Measurements from ENCODE around the gene NUMB.

Gene NUMB

GRCh38 chr14:73246387-73247150 lies 211.8 kb downstream of the NUMB start:
- FAIRE-seq (peak; percentile 30), DNase-seq (ENCODE audit: insufficient read length) (no peak)
- TF ChIP-seq POLR2AphosphoS5 (IDR thresholded peaks at IDR 0.05; ENCODE audit: low read depth, low read length) (no peak), TAF1 (IDR thresholded peaks at IDR 0.05; ENCODE audit: borderline replicate concordance, low read depth, low read length) (no peak), POLR2A (IDR thresholded peaks at IDR 0.05; ENCODE audit: low read depth, low read length) (no peak)

GRCh38 chr14:73245480-73246325 lies 212.6 kb downstream of the NUMB start:
- DNase-seq (ENCODE audit: insufficient read length) (peak; percentile 63), FAIRE-seq (peak; percentile 90)
- TF ChIP-seq POLR2A (IDR thresholded peaks at IDR 0.05; ENCODE audit: low read depth, low read length), result peak; percentile 56; the same call in 1 of the 2 replicates
- TF ChIP-seq TAF1 (IDR thresholded peaks at IDR 0.05; ENCODE audit: borderline replicate concordance, low read depth, low read length), result no peak

- no peak for DNase-seq (ENCODE audit: insufficient read length)
- FAIRE-seq, result no peak
- TF ChIP-seq POLR2AphosphoS5 (IDR thresholded peaks at IDR 0.05; ENCODE audit: low read depth, low read length) (no peak), TAF1 (IDR thresholded peaks at IDR 0.05; ENCODE audit: borderline replicate concordance, low read depth, low read length) (no peak), POLR2A (IDR thresholded peaks at IDR 0.05; ENCODE audit: low read depth, low read length) (no peak)
These were observed 213.6 kb downstream of the NUMB start for GRCh38 chr14:73244541-73245290.

GRCh38 chr14:73243748-73244147 lies 214.6 kb downstream of the NUMB start:
- DNase-seq (ENCODE audit: insufficient read length), result no peak
- FAIRE-seq, result peak; percentile 36
- TF ChIP-seq POLR2A (IDR thresholded peaks at IDR 0.05; ENCODE audit: low read depth, low read length) (no peak), TAF1 (IDR thresholded peaks at IDR 0.05; ENCODE audit: borderline replicate concordance, low read depth, low read length) (no peak), POLR2AphosphoS5 (IDR thresholded peaks at IDR 0.05; ENCODE audit: low read depth, low read length) (no peak)

GRCh38 chr14:73243341-73243740 lies 215.0 kb downstream of the NUMB start:
- DNase-seq (ENCODE audit: insufficient read length), result no peak
- no peak for FAIRE-seq
- TF ChIP-seq TAF1 (IDR thresholded peaks at IDR 0.05; ENCODE audit: borderline replicate concordance, low read depth, low read length) (no peak), POLR2A (IDR thresholded peaks at IDR 0.05; ENCODE audit: low read depth, low read length) (no peak), POLR2AphosphoS5 (IDR thresholded peaks at IDR 0.05; ENCODE audit: low read depth, low read length) (no peak)

GRCh38 chr14:73242357-73242901 lies 215.9 kb downstream of the NUMB start:
- DNase-seq (ENCODE audit: insufficient read length) (peak; percentile 33), FAIRE-seq (peak; percentile 87)
- no peak for TF ChIP-seq POLR2A (IDR thresholded peaks at IDR 0.05; ENCODE audit: low read depth, low read length)
- TF ChIP-seq TAF1 (IDR thresholded peaks at IDR 0.05; ENCODE audit: borderline replicate concordance, low read depth, low read length), result no peak
- no peak for TF ChIP-seq POLR2AphosphoS5 (IDR thresholded peaks at IDR 0.05; ENCODE audit: low read depth, low read length)

- FAIRE-seq, result no peak
- DNase-seq (ENCODE audit: insufficient read length), result no peak
- TF ChIP-seq POLR2AphosphoS5 (IDR thresholded peaks at IDR 0.05; ENCODE audit: low read depth, low read length) (no peak), TAF1 (IDR thresholded peaks at IDR 0.05; ENCODE audit: borderline replicate concordance, low read depth, low read length) (no peak), POLR2A (IDR thresholded peaks at IDR 0.05; ENCODE audit: low read depth, low read length) (no peak)
These were observed 216.7 kb downstream of the NUMB start for GRCh38 chr14:73241481-73242165.

- DNase-seq (ENCODE audit: insufficient read length) (peak; percentile 28), FAIRE-seq (no peak)
- TF ChIP-seq POLR2A (IDR thresholded peaks at IDR 0.05; ENCODE audit: low read depth, low read length), result no peak
- TF ChIP-seq TAF1 (IDR thresholded peaks at IDR 0.05; ENCODE audit: borderline replicate concordance, low read depth, low read length), result no peak
These were observed 217.4 kb downstream of the NUMB start for GRCh38 chr14:73240816-73241480.

- no peak for FAIRE-seq
- TF ChIP-seq POLR2AphosphoS5 (IDR thresholded peaks at IDR 0.05; ENCODE audit: low read depth, low read length) (no peak), TAF1 (IDR thresholded peaks at IDR 0.05; ENCODE audit: borderline replicate concordance, low read depth, low read length) (no peak), POLR2A (IDR thresholded peaks at IDR 0.05; ENCODE audit: low read depth, low read length) (no peak)
- peak; percentile 18 for DNase-seq (ENCODE audit: insufficient read length)
These were observed 218.7 kb downstream of the NUMB start for GRCh38 chr14:73239393-73240241.
